H1 (cell line): ENCODE data around the gene PARD6A. TPM values are rescaled to one million over a fixed set of nuclear protein-coding genes. Genes with fewer than 3 reads are reported as not detected.

ENCODE experiments used
- CEBPB ChIP-seq: IDR thresholded peaks from 2 replicates; pipeline ENCODE4 v1.6.1; 2012; ENCODE audit warnings: low read depth, low read length
- CREB1 ChIP-seq: IDR thresholded peaks from 2 replicates; pipeline ENCODE4 v1.6.1; 2012; ENCODE audit warnings: inconsistent platforms
- EZH2 ChIP-seq: fragments of 200-600 bp; sonication (generic); IDR thresholded peaks from 2 replicates; pipeline ENCODE4 v1.7.1; 2012; ENCODE audit warnings: low read depth, mild to moderate bottlenecking, moderate library complexity, low read length, inconsistent platforms; ENCODE audit not compliant: severe bottlenecking
- NRF1 ChIP-seq: IDR thresholded peaks from 2 replicates; pipeline ENCODE4 v1.6.1; 2011; ENCODE audit warnings: mild to moderate bottlenecking, low read depth, low read length, improper control_type of control experiment
- PHF8 ChIP-seq: fragments of 200-600 bp; sonication (generic); conservative IDR thresholded peaks from 2 replicates; pipeline ENCODE4 v1.7.1; 2012; ENCODE audit warnings: low read depth, mild to moderate bottlenecking, inconsistent platforms, low read length, moderate library complexity
- RXRA ChIP-seq: IDR thresholded peaks from 2 replicates; pipeline ENCODE4 v1.6.1; 2011; ENCODE audit warnings: low read depth, mild to moderate bottlenecking, low read length, moderate library complexity; ENCODE audit not compliant: insufficient read depth
- SIN3A ChIP-seq, 2 experiments: IDR thresholded peaks in 1 of 2; conservative IDR thresholded peaks in 1 of 2; 2 replicates each; pipeline ENCODE4 v1.6.1; 2011 to 2012; ENCODE audit warnings: low read length in 2 of 2, improper control_type of control experiment in 1 of 2, low read depth in 1 of 2, mild to moderate bottlenecking in 1 of 2
- SP1 ChIP-seq: IDR thresholded peaks from 2 replicates; pipeline ENCODE4 v1.6.1; 2011; ENCODE audit warnings: low read depth, low read length
- SP2 ChIP-seq: IDR thresholded peaks from 2 replicates; pipeline ENCODE4 v1.6.1; 2012; ENCODE audit warnings: mild to moderate bottlenecking, low read length, inconsistent platforms
- TEAD4 ChIP-seq: IDR thresholded peaks from 2 replicates; pipeline ENCODE4 v1.6.1; 2012; ENCODE audit warnings: low read depth, low read length, inconsistent platforms, mixed read lengths
- polyA plus RNA-seq, 7 experiments: library from polyadenylated mRNA; depleted of rRNA in 3 of 7; stranded (reverse) in 5 of 7; unstranded in 2 of 7; fragments of >200 nt in 5 of 7; fragments of 200-250 nt in 2 of 7; gene quantifications; 1 replicate in 5 of 7; 2 replicates in 1 of 7; 4 replicates in 1 of 7; pipeline versions ENCODE4 v1.2.1 to v1.2.3, GENCODE V29; 2011 to 2013; ENCODE audit warnings: missing spikeins in 2 of 7, mixed read lengths in 2 of 7
- total RNA-seq: library from RNA; stranded (reverse); fragmentation: NEBNext Ultra II Directional; extraction: Animal tissue kit (Norgen Biotek cat#: 25700); gene quantifications from 2 replicates; pipeline ENCODE4 v1.2.1, GENCODE V29; 2021
- TF ChIP-seq, protein P1 (sequence below): fragments of 300-600 bp; sonication (generic); IDR thresholded peaks from 2 replicates; pipeline ENCODE4 v1.7.1; 2012; ENCODE audit warnings: low read length, moderate library complexity, mild to moderate bottlenecking, inconsistent platforms; ENCODE audit not compliant: insufficient replicate concordance
- TF ChIP-seq, protein P2 (sequence below): IDR thresholded peaks from 2 replicates; pipeline ENCODE4 v1.6.1; 2011; ENCODE audit warnings: low read length, improper control_type of control experiment

Gene PARD6A
- total and polyA plus RNA-seq, 2 of the 8 experiments (the other 6 are each of a cell fraction or from before 2014, with no cell fraction given): 15.1 to 21.8 TPM

DNA sequence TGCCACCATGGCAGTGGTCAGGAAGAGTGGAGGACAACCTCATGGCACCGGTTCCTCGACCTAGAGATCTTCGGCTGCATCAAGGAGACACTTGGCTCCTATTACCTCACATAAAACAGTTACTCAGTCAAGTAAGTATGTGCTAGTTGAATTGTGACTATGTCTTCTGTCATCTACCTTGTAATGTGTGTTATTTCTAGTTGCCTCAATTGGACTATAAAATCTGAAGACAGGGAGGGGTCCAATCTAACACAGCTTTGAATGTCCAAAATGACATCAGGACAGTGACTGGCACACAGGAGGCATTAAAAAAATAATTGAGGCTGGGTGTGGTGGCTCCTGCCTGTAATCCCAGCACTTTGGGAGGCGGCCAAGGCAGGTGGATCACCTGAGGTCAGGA, 23.0 kb downstream of the PARD6A start (continued):
- TF ChIP-seq, protein P1, sequence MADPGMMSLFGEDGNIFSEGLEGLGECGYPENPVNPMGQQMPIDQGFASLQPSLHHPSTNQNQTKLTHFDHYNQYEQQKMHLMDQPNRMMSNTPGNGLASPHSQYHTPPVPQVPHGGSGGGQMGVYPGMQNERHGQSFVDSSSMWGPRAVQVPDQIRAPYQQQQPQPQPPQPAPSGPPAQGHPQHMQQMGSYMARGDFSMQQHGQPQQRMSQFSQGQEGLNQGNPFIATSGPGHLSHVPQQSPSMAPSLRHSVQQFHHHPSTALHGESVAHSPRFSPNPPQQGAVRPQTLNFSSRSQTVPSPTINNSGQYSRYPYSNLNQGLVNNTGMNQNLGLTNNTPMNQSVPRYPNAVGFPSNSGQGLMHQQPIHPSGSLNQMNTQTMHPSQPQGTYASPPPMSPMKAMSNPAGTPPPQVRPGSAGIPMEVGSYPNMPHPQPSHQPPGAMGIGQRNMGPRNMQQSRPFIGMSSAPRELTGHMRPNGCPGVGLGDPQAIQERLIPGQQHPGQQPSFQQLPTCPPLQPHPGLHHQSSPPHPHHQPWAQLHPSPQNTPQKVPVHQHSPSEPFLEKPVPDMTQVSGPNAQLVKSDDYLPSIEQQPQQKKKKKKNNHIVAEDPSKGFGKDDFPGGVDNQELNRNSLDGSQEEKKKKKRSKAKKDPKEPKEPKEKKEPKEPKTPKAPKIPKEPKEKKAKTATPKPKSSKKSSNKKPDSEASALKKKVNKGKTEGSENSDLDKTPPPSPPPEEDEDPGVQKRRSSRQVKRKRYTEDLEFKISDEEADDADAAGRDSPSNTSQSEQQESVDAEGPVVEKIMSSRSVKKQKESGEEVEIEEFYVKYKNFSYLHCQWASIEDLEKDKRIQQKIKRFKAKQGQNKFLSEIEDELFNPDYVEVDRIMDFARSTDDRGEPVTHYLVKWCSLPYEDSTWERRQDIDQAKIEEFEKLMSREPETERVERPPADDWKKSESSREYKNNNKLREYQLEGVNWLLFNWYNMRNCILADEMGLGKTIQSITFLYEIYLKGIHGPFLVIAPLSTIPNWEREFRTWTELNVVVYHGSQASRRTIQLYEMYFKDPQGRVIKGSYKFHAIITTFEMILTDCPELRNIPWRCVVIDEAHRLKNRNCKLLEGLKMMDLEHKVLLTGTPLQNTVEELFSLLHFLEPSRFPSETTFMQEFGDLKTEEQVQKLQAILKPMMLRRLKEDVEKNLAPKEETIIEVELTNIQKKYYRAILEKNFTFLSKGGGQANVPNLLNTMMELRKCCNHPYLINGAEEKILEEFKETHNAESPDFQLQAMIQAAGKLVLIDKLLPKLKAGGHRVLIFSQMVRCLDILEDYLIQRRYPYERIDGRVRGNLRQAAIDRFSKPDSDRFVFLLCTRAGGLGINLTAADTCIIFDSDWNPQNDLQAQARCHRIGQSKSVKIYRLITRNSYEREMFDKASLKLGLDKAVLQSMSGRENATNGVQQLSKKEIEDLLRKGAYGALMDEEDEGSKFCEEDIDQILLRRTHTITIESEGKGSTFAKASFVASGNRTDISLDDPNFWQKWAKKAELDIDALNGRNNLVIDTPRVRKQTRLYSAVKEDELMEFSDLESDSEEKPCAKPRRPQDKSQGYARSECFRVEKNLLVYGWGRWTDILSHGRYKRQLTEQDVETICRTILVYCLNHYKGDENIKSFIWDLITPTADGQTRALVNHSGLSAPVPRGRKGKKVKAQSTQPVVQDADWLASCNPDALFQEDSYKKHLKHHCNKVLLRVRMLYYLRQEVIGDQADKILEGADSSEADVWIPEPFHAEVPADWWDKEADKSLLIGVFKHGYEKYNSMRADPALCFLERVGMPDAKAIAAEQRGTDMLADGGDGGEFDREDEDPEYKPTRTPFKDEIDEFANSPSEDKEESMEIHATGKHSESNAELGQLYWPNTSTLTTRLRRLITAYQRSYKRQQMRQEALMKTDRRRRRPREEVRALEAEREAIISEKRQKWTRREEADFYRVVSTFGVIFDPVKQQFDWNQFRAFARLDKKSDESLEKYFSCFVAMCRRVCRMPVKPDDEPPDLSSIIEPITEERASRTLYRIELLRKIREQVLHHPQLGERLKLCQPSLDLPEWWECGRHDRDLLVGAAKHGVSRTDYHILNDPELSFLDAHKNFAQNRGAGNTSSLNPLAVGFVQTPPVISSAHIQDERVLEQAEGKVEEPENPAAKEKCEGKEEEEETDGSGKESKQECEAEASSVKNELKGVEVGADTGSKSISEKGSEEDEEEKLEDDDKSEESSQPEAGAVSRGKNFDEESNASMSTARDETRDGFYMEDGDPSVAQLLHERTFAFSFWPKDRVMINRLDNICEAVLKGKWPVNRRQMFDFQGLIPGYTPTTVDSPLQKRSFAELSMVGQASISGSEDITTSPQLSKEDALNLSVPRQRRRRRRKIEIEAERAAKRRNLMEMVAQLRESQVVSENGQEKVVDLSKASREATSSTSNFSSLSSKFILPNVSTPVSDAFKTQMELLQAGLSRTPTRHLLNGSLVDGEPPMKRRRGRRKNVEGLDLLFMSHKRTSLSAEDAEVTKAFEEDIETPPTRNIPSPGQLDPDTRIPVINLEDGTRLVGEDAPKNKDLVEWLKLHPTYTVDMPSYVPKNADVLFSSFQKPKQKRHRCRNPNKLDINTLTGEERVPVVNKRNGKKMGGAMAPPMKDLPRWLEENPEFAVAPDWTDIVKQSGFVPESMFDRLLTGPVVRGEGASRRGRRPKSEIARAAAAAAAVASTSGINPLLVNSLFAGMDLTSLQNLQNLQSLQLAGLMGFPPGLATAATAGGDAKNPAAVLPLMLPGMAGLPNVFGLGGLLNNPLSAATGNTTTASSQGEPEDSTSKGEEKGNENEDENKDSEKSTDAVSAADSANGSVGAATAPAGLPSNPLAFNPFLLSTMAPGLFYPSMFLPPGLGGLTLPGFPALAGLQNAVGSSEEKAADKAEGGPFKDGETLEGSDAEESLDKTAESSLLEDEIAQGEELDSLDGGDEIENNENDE: no peak
- TF ChIP-seq SP1 (no peak), NRF1 (no peak), EZH2 (no peak), CEBPB (no peak), RXRA (no peak), SIN3A (conservative IDR thresholded peaks at IDR 0.05 in 1 of 2, IDR thresholded peaks at IDR 0.05 in 1 of 2; ENCODE audit: low read depth in 1 of 2, low read length in 2 of 2) (no peak), TEAD4 (no peak), PHF8 (no peak), SP2 (no peak), CREB1 (no peak)
- TF ChIP-seq, protein P2, sequence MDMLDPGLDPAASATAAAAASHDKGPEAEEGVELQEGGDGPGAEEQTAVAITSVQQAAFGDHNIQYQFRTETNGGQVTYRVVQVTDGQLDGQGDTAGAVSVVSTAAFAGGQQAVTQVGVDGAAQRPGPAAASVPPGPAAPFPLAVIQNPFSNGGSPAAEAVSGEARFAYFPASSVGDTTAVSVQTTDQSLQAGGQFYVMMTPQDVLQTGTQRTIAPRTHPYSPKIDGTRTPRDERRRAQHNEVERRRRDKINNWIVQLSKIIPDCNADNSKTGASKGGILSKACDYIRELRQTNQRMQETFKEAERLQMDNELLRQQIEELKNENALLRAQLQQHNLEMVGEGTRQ: no peak
